Suppressor macrophage (primary cell): ENCODE results near the gene UCK2.
A peak's percentile ranks its signal among the peaks of the same experiment; 100 is the strongest.

ENCODE experiments used
- DNase-seq, 4 experiments: peaks; one replicate each; pipeline ENCODE4 v3.0.0-alpha.2; 2020 to 2022

UCK2 gene

GRCh38 chr1:165902565-165902964 is 75.2 kb downstream of the UCK2 start:
- no peak for DNase-seq

- peak in 1 of 4 experiments; percentile 19 for DNase-seq
Observed at GRCh38 chr1:165903672-165904071, 76.3 kb downstream of the UCK2 start.

GRCh38 chr1:165904948-165905347 is 77.5 kb downstream of the UCK2 start:
- DNase-seq: no peak

GRCh38 chr1:165905853-165906252 is 78.4 kb downstream of the UCK2 start:
- no peak for DNase-seq

GRCh38 chr1:165907256-165907857 is 79.9 kb downstream of the UCK2 start:
- DNase-seq: no peak

- DNase-seq: no peak
Observed at GRCh38 chr1:165910764-165911421, 83.5 kb downstream of the UCK2 start.

GRCh38 chr1:165911609-165912281 is 84.3 kb downstream of the UCK2 start:
- no peak for DNase-seq

- no peak for DNase-seq
Observed at GRCh38 chr1:165912638-165913037, 85.2 kb downstream of the UCK2 start.

- peak; percentile 71 to 84 (median 78) for DNase-seq
Observed at GRCh38 chr1:165914136-165914798, 86.9 kb downstream of the UCK2 start.

GRCh38 chr1:165915480-165915879 is 88.1 kb downstream of the UCK2 start:
- no peak for DNase-seq

- DNase-seq: no peak
Observed at GRCh38 chr1:165915932-165916348, 88.5 kb downstream of the UCK2 start.

GRCh38 chr1:165917166-165917565 is 89.8 kb downstream of the UCK2 start:
- DNase-seq: no peak

- DNase-seq: no peak
Observed at GRCh38 chr1:165924117-165924516, 96.7 kb downstream of the UCK2 start.

GRCh38 chr1:165925498-165926079 is 98.2 kb downstream of the UCK2 start:
- DNase-seq: no peak

GRCh38 chr1:165927169-165927568 is 99.8 kb downstream of the UCK2 start:
- no peak for DNase-seq

- DNase-seq: peak; percentile 61 to 74 (median 70)
Observed at GRCh38 chr1:165928075-165928731, 100.8 kb downstream of the UCK2 start.

- no peak for DNase-seq
Observed at GRCh38 chr1:165930961-165931360, 103.5 kb downstream of the UCK2 start.

GRCh38 chr1:165933446-165934170 is 106.2 kb downstream of the UCK2 start:
- DNase-seq: no peak

GRCh38 chr1:165936542-165936941 is 109.1 kb downstream of the UCK2 start:
- DNase-seq: no peak

- DNase-seq: no peak
Observed at GRCh38 chr1:165937829-165938228, 110.4 kb downstream of the UCK2 start.

GRCh38 chr1:165938844-165939243 is 111.4 kb downstream of the UCK2 start:
- no peak for DNase-seq

GRCh38 chr1:165941531-165941930 is 114.1 kb downstream of the UCK2 start:
- DNase-seq: no peak
